ENCODE data around the gene ALG3. TPM values are rescaled to one million over a fixed set of nuclear protein-coding genes. Genes with fewer than 3 reads are reported as not detected.
A peak's percentile ranks its signal among the peaks of the same experiment; 100 is the strongest.

ALG3 gene
- total and polyA plus RNA-seq, 2 donors (not counting 3 experiments of a cell fraction or from before 2014, with no cell fraction given) = 42.9 to 99.9 TPM

DNA sequence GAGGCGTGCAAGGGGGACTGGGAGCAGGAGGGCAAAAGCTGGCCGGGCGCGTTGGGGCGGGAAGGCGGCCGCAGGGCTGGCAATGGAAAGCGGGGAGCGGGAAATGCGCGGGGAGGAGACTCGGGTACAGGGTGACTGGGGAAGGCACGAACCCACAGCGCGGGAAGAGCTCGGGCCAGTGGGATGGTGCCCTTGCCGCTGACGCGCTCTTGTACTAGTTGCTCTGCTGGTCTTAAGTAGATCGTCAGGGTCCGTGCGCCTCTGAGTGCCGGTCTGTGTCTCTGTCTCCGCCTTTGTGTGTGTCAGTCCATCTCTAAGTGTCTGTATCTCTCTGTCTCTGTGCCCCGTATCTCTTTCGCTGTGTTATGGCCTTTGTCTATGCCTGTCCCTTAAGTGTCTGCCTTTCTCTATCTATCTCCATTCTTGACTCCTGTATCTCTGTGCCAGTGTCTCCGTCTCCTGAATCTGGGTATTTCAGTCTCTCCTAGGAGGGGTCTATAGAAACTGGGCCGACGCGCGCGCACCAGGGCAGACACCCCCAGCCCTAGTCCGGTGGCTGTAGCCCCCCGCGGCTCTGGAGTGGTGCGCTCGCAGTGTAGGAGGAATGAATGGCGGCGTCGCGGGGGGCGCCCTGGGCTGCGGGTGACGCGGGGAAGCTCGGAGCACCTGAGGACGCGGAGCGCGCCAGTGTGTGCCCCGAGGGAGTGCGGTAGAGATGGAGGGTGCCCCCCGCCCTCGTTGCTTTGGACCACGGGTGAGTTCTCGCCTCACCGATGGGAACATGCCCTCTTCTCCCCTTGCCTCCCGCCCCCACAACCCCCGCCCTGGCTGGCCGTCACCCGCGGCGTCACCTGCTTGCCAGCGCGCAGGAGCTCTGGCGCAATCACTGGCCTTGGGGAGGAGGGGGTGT is 13.3 kb upstream of the ALG3 start:
- H3K79me2 ChIP-seq (ENCODE audit: control insufficient read depth, insufficient read depth, low read length) = no peaks in the 10 kb centered on the region
- H3K9me1 ChIP-seq (replicated peaks; ENCODE audit: control insufficient read depth, extremely low read depth, insufficient read depth, low read length) = no peaks in the 10 kb centered on the region
- POLR2A ChIA-PET = no interaction called here
- H3K36me3 ChIP-seq (ENCODE audit: control insufficient read depth in 2 of 2, extremely low read depth in 1 of 2, insufficient read depth in 2 of 2, low read length in 2 of 2) = no peaks in the 10 kb centered on the region
- CTCF ChIA-PET = interaction anchor here (1.3 to 3.2 kb wide), 3 partner anchors 11 to 34 kb away, joined by 4 to 15 read pairs (median 6); partner anchors contain the start of gene EEF1AKMT4
- TF ChIP-seq GATA2 (IDR thresholded peaks at IDR 0.05; ENCODE audit: insufficient read depth, insufficient read length, low read depth, low read length) (no peak), FOS (IDR thresholded peaks at IDR 0.05; ENCODE audit: borderline replicate concordance, insufficient read depth, low read length) (no peak), EZH2 (IDR thresholded peaks at IDR 0.05; ENCODE audit: borderline replicate concordance, low read depth, low read length, severe bottlenecking) (peak; percentile 69)
- dilution Hi-C loops (cut with MboI; ENCODE audit: extremely low pct_ligation_motif_present, low sequenced_read_pairs) (no loop called here), intact Hi-C loops (cut with micrococcal nuclease) (no loop called here)
- DNase-seq (ENCODE audit: low read depth, low spot score) = peak; percentile 20
- H3K27me3 ChIP-seq (ENCODE audit: control insufficient read depth in 2 of 2, insufficient read depth in 2 of 2, low read length in 2 of 2) = peaks cover 26 to 36% of the 10 kb centered on the region in 2 experiments
- no peak overlapping the region for H3K27ac ChIP-seq (ENCODE audit: insufficient read depth, low read depth, low read length)
- peaks cover 13% of the 10 kb centered on the region for H3K4me1 ChIP-seq (ENCODE audit: control insufficient read depth, extremely low read depth, insufficient read depth, low read length)
- no peak overlapping the region for H3K9ac ChIP-seq (replicated peaks; ENCODE audit: extremely low read depth, insufficient read depth, low read length)
- no peaks in the 10 kb centered on the region for H3K9me3 ChIP-seq (replicated peaks; ENCODE audit: control insufficient read depth, insufficient read depth, low read length)
- H4K20me1 ChIP-seq (replicated peaks; ENCODE audit: control insufficient read depth, extremely low read depth, insufficient read depth, low read length) = no peaks in the 10 kb centered on the region
- H2AFZ ChIP-seq (ENCODE audit: low read depth, low read length) = peak overlapping the region; percentile 9
- H3K4me3 ChIP-seq (replicated peaks in 1 of 3; ENCODE audit: insufficient read depth in 1 of 3, low read depth in 1 of 3, low read length in 3 of 3) = peak overlapping the region in 2 of 3 experiments; percentile 24 to 28
- H3K4me2 ChIP-seq (ENCODE audit: insufficient read depth, low read length) = peak overlapping the region; percentile 58
- no peak for FAIRE-seq
- no TSS peak for BruUV-seq (replicated peaks)

DNA sequence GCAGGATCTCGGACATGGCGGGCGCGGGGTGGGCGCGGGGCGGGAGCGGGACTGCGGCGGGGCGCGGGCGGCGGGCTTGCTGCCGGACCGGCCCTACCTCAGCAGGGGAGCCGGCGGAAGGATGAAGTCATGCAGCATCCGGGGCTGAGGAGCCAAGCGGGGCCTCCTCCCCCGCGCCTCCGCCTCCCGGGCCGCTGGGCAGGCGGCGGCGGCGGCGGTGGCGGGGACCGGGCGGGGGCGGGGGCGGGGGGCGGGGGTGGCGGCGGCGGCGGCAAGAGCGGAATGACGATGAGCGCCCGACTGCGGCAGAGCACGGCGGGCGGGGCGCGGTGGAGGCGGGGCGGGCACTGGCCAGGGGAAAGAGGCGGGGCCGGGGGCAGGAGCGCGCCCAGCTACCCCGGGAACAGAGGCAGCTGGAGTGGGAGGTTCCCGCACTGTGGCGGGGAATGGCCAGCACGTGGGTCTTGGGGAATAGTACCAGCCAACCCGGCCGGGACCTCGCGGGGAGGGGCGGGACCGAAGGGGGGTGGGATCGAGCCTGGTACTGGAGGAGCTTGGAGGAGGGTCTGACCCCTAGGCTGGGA is 12.6 kb upstream of the ALG3 start, which contains the start of gene CAMK2N2:
CAMK2N2 (minus strand) TSS at position 284 of the 584 bp plus-strand sequence; CDS start at position 16, 268 bp downstream.
- no TSS peak for BruUV-seq (replicated peaks)
- Histone ChIP-seq H3K9ac (replicated peaks; ENCODE audit: extremely low read depth, insufficient read depth, low read length) (no peak within 1 kb of the TSS), H3K4me2 (ENCODE audit: insufficient read depth, low read length) (peak within 1 kb of the TSS; percentile 58), H4K20me1 (replicated peaks; ENCODE audit: control insufficient read depth, extremely low read depth, insufficient read depth, low read length) (no peaks in the 10 kb centered on the region), H3K4me1 (ENCODE audit: control insufficient read depth, extremely low read depth, insufficient read depth, low read length) (peaks cover 13% of the 10 kb centered on the region), H3K9me1 (replicated peaks; ENCODE audit: control insufficient read depth, extremely low read depth, insufficient read depth, low read length) (no peaks in the 10 kb centered on the region), H3K27me3 (ENCODE audit: control insufficient read depth in 2 of 2, insufficient read depth in 2 of 2, low read length in 2 of 2) (peaks cover 26 to 36% of the 10 kb centered on the region in 2 experiments), H3K27ac (ENCODE audit: insufficient read depth, low read depth, low read length) (no peak within 1 kb of the TSS), H2AFZ (ENCODE audit: low read depth, low read length) (peak within 1 kb of the TSS; percentile 9), H3K36me3 (ENCODE audit: control insufficient read depth in 2 of 2, extremely low read depth in 1 of 2, insufficient read depth in 2 of 2, low read length in 2 of 2) (no peaks in the 10 kb centered on the region), H3K4me3 (replicated peaks in 1 of 3; ENCODE audit: insufficient read depth in 1 of 3, low read depth in 1 of 3, low read length in 3 of 3) (peak within 1 kb of the TSS in 2 of 3 experiments; percentile 24 to 28), H3K9me3 (replicated peaks; ENCODE audit: control insufficient read depth, insufficient read depth, low read length) (no peaks in the 10 kb centered on the region), H3K79me2 (ENCODE audit: control insufficient read depth, insufficient read depth, low read length) (no peaks in the 10 kb centered on the region)
- ChIA-PET CTCF (interaction anchor here (1.3 to 3.4 kb wide), 4 partner anchors 10 to 34 kb away, joined by 4 to 16 read pairs (median 10); partner anchors contain the start of gene EEF1AKMT4), POLR2A (no interaction called here)
- TF ChIP-seq FOS (IDR thresholded peaks at IDR 0.05; ENCODE audit: borderline replicate concordance, insufficient read depth, low read length) (no peak), GATA2 (IDR thresholded peaks at IDR 0.05; ENCODE audit: insufficient read depth, insufficient read length, low read depth, low read length) (no peak), POLR2A (IDR thresholded peaks at IDR 0.05; ENCODE audit: low read depth, low read length) (no peak), EZH2 (IDR thresholded peaks at IDR 0.05; ENCODE audit: borderline replicate concordance, low read depth, low read length, severe bottlenecking) (no peak), JUN (IDR thresholded peaks at IDR 0.05; ENCODE audit: borderline replicate concordance, insufficient read depth, insufficient read length, low read depth) (no peak), MYC (IDR thresholded peaks at IDR 0.05; ENCODE audit: low read depth, low read length) (no peak), POLR2AphosphoS5 (IDR thresholded peaks at IDR 0.05; ENCODE audit: insufficient read depth, low read depth, low read length) (no peak)
- TF ChIP-seq, protein P1, sequence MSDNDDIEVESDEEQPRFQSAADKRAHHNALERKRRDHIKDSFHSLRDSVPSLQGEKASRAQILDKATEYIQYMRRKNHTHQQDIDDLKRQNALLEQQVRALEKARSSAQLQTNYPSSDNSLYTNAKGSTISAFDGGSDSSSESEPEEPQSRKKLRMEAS (IDR thresholded peaks at IDR 0.05; ENCODE audit: insufficient read depth, insufficient read length) = no peak
- TF ChIP-seq, protein P2, sequence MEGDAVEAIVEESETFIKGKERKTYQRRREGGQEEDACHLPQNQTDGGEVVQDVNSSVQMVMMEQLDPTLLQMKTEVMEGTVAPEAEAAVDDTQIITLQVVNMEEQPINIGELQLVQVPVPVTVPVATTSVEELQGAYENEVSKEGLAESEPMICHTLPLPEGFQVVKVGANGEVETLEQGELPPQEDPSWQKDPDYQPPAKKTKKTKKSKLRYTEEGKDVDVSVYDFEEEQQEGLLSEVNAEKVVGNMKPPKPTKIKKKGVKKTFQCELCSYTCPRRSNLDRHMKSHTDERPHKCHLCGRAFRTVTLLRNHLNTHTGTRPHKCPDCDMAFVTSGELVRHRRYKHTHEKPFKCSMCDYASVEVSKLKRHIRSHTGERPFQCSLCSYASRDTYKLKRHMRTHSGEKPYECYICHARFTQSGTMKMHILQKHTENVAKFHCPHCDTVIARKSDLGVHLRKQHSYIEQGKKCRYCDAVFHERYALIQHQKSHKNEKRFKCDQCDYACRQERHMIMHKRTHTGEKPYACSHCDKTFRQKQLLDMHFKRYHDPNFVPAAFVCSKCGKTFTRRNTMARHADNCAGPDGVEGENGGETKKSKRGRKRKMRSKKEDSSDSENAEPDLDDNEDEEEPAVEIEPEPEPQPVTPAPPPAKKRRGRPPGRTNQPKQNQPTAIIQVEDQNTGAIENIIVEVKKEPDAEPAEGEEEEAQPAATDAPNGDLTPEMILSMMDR (IDR thresholded peaks at IDR 0.05; ENCODE audit: extremely low read depth in 1 of 2, insufficient read depth in 1 of 2, low read depth in 1 of 2, low read length in 2 of 2) = no peak
- dilution Hi-C loops (cut with MboI; ENCODE audit: extremely low pct_ligation_motif_present, low sequenced_read_pairs) (no loop called here), intact Hi-C loops (cut with micrococcal nuclease) (no loop called here)
- peak; percentile 28 for FAIRE-seq
- no peak for DNase-seq (ENCODE audit: low read depth, low spot score)

All from endothelial cell of umbilical vein (primary cell).